Measurements from ENCODE around the gene GNG13. TPM values are rescaled to one million over a fixed set of nuclear protein-coding genes. Genes with fewer than 3 reads are reported as not detected.

The GNG13 gene
- total RNA-seq, 1 donor from 2014 or later, result not detected

DNA sequence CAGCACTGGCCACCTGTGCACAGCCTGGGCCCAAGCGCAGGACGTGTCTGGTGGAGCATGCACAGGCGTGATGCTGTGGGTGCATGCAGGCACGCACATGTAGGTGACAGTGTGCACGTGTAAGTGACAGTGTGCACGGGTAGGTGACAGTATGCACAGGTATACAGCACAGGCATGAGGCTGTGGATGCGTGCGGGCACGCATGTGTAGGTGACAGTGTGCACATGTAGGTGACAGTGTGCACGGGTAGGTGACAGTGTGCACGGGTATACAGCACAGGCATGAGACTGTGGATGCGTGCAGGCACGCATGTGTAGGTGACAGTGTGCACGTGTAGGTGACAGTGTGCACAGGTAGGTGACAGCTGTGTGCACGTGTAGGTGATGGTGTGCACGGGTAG, 20.2 kb downstream of the GNG13 start:
- H3K4me3 Mint-ChIP-seq, result peak overlapping the region; percentile 15
- Histone ChIP-seq H4K20me1 (ENCODE audit: low read depth) (no peaks in the 10 kb centered on the region), H3K4me1 (no peaks in the 10 kb centered on the region), H3K27ac (no peak overlapping the region), H3K9me3 (ENCODE audit: low read depth) (no peaks in the 10 kb centered on the region), H3K4me2 (no peak overlapping the region), H3K36me3 (no peaks in the 10 kb centered on the region), H3K27me3 (peaks cover 42% of the 10 kb centered on the region), H3K79me2 (ENCODE audit: low read depth) (no peaks in the 10 kb centered on the region), H3K9ac (no peak overlapping the region), H3F3A (ENCODE audit: low read depth) (no peaks in the 10 kb centered on the region), H2AFZ (replicated peaks) (no peak overlapping the region), H3K4me3 (no peak overlapping the region)
- H3K36me3 Mint-ChIP-seq, result no peaks in the 10 kb centered on the region
- H3K9me3 Mint-ChIP-seq, result no peaks in the 10 kb centered on the region
- TF ChIP-seq, protein P1, sequence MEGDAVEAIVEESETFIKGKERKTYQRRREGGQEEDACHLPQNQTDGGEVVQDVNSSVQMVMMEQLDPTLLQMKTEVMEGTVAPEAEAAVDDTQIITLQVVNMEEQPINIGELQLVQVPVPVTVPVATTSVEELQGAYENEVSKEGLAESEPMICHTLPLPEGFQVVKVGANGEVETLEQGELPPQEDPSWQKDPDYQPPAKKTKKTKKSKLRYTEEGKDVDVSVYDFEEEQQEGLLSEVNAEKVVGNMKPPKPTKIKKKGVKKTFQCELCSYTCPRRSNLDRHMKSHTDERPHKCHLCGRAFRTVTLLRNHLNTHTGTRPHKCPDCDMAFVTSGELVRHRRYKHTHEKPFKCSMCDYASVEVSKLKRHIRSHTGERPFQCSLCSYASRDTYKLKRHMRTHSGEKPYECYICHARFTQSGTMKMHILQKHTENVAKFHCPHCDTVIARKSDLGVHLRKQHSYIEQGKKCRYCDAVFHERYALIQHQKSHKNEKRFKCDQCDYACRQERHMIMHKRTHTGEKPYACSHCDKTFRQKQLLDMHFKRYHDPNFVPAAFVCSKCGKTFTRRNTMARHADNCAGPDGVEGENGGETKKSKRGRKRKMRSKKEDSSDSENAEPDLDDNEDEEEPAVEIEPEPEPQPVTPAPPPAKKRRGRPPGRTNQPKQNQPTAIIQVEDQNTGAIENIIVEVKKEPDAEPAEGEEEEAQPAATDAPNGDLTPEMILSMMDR (IDR thresholded peaks at IDR 0.05), result no peak
- TF ChIP-seq EZH2phosphoT487 (IDR thresholded peaks at IDR 0.05), result no peak
- no peak overlapping the region for H3K27ac Mint-ChIP-seq
- DNase-seq (ENCODE audit: low spot score), result no peak
- H3K27me3 Mint-ChIP-seq (ENCODE audit: insufficient read depth, low read depth), result peaks cover 10% of the 10 kb centered on the region
- peaks cover 4% of the 10 kb centered on the region for H3K4me1 Mint-ChIP-seq

- Mint-ChIP-seq H3K9me3 (no peaks in the 10 kb centered on the region), H3K4me1 (peaks cover 4% of the 10 kb centered on the region), H3K27me3 (ENCODE audit: insufficient read depth, low read depth) (peaks cover 10% of the 10 kb centered on the region), H3K4me3 (no peak overlapping the region), H3K36me3 (no peaks in the 10 kb centered on the region), H3K27ac (no peak overlapping the region)
- no peak overlapping the region for H3K27ac ChIP-seq
- no peaks in the 10 kb centered on the region for H3K9me3 ChIP-seq (ENCODE audit: low read depth)
- H3K27me3 ChIP-seq, result peaks cover 42% of the 10 kb centered on the region
- H3F3A ChIP-seq (ENCODE audit: low read depth), result no peaks in the 10 kb centered on the region
- no peak overlapping the region for H2AFZ ChIP-seq (replicated peaks)
- TF ChIP-seq EZH2phosphoT487 (IDR thresholded peaks at IDR 0.05) (no peak), EZH2 (IDR thresholded peaks at IDR 0.05) (no peak)
- TF ChIP-seq, protein P1 (IDR thresholded peaks at IDR 0.05), result no peak
- H3K9ac ChIP-seq, result no peak overlapping the region
- no peak overlapping the region for H3K4me3 ChIP-seq
- H4K20me1 ChIP-seq (ENCODE audit: low read depth), result no peaks in the 10 kb centered on the region
- H3K4me2 ChIP-seq, result no peak overlapping the region
- H3K36me3 ChIP-seq, result no peaks in the 10 kb centered on the region
- no peaks in the 10 kb centered on the region for H3K79me2 ChIP-seq (ENCODE audit: low read depth)
- no peak for DNase-seq (ENCODE audit: low spot score)
- H3K4me1 ChIP-seq, result no peaks in the 10 kb centered on the region
Measured at GRCh38 chr16:779561-779960, 21.0 kb downstream of the GNG13 start.

DNA sequence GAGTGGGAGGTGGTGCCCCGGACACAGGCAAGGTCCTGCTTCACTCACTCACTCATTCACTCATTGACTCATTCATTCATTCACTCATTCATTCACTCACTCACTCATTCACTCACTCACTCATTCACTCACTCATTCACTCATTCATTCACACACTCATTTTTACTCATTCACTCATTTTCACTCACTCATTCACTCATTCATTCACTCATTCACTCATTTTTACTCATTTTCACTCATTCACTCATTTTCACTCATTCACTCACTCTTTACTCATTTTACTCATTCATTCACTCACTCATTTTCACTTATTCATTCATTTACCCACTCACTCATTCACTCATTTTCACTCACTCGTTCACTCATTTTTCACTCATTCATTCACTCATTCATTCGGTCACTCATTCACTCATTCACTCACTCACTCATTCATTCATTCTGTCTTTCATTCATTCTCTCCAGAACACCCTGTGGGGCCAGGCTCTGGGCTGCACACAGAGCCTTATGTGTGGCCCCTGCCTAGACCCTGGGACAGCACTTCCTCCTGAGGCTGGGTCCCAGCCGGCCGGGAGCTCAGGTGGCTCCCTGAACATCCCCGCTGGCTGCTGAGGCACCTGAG, 21.5 kb downstream of the GNG13 start:
- Histone ChIP-seq H4K20me1 (ENCODE audit: low read depth) (no peaks in the 10 kb centered on the region), H3K79me2 (ENCODE audit: low read depth) (no peaks in the 10 kb centered on the region), H3K36me3 (no peaks in the 10 kb centered on the region), H3K9me3 (ENCODE audit: low read depth) (no peaks in the 10 kb centered on the region), H3K4me3 (no peak overlapping the region), H3F3A (ENCODE audit: low read depth) (no peaks in the 10 kb centered on the region), H3K9ac (no peak overlapping the region), H2AFZ (replicated peaks) (no peak overlapping the region), H3K27ac (no peak overlapping the region), H3K4me1 (no peaks in the 10 kb centered on the region), H3K27me3 (peaks cover 42% of the 10 kb centered on the region), H3K4me2 (no peak overlapping the region)
- Mint-ChIP-seq H3K27ac (no peak overlapping the region), H3K27me3 (ENCODE audit: insufficient read depth, low read depth) (peaks cover 10% of the 10 kb centered on the region), H3K9me3 (no peaks in the 10 kb centered on the region), H3K4me3 (no peak overlapping the region), H3K4me1 (peaks cover 4% of the 10 kb centered on the region), H3K36me3 (no peaks in the 10 kb centered on the region)
- TF ChIP-seq EZH2 (IDR thresholded peaks at IDR 0.05), result no peak
- TF ChIP-seq, protein P1 (IDR thresholded peaks at IDR 0.05), result no peak
- TF ChIP-seq EZH2phosphoT487 (IDR thresholded peaks at IDR 0.05), result no peak
- no peak for DNase-seq (ENCODE audit: low spot score)
